ENCODE data around the gene GRAMD2A.

Gene GRAMD2A

GRCh38 chr15:72146934-72147333 is 50.7 kb downstream of the GRAMD2A start:
- DNase-seq = no peak
- TF ChIP-seq, protein P1, sequence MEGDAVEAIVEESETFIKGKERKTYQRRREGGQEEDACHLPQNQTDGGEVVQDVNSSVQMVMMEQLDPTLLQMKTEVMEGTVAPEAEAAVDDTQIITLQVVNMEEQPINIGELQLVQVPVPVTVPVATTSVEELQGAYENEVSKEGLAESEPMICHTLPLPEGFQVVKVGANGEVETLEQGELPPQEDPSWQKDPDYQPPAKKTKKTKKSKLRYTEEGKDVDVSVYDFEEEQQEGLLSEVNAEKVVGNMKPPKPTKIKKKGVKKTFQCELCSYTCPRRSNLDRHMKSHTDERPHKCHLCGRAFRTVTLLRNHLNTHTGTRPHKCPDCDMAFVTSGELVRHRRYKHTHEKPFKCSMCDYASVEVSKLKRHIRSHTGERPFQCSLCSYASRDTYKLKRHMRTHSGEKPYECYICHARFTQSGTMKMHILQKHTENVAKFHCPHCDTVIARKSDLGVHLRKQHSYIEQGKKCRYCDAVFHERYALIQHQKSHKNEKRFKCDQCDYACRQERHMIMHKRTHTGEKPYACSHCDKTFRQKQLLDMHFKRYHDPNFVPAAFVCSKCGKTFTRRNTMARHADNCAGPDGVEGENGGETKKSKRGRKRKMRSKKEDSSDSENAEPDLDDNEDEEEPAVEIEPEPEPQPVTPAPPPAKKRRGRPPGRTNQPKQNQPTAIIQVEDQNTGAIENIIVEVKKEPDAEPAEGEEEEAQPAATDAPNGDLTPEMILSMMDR (IDR thresholded peaks at IDR 0.05; ENCODE audit: low read depth, low read length) = no peak
- no peaks in the 10 kb centered on the region for H3K36me3 ChIP-seq

GRCh38 chr15:72146221-72146620 is 51.4 kb downstream of the GRAMD2A start:
- TF ChIP-seq, protein P1 (IDR thresholded peaks at IDR 0.05; ENCODE audit: low read depth, low read length) = no peak
- no peaks in the 10 kb centered on the region for H3K9me3 ChIP-seq
- no peak overlapping the region for H3K4me3 ChIP-seq (ENCODE audit: low read depth, low read length)
- no peaks in the 10 kb centered on the region for H3K36me3 ChIP-seq
- no peaks in the 10 kb centered on the region; the same call in 1 of the 2 replicates for H3K4me1 ChIP-seq
- DNase-seq = no peak
- H3K27me3 ChIP-seq = no peaks in the 10 kb centered on the region

More at GRCh38 chr15:72146934-72147333, 50.7 kb downstream of the GRAMD2A start:
- no peak overlapping the region for H3K4me3 ChIP-seq (ENCODE audit: low read depth, low read length)
- H3K4me1 ChIP-seq = no peaks in the 10 kb centered on the region
- no peaks in the 10 kb centered on the region for H3K27me3 ChIP-seq
- no peaks in the 10 kb centered on the region for H3K9me3 ChIP-seq

DNA sequence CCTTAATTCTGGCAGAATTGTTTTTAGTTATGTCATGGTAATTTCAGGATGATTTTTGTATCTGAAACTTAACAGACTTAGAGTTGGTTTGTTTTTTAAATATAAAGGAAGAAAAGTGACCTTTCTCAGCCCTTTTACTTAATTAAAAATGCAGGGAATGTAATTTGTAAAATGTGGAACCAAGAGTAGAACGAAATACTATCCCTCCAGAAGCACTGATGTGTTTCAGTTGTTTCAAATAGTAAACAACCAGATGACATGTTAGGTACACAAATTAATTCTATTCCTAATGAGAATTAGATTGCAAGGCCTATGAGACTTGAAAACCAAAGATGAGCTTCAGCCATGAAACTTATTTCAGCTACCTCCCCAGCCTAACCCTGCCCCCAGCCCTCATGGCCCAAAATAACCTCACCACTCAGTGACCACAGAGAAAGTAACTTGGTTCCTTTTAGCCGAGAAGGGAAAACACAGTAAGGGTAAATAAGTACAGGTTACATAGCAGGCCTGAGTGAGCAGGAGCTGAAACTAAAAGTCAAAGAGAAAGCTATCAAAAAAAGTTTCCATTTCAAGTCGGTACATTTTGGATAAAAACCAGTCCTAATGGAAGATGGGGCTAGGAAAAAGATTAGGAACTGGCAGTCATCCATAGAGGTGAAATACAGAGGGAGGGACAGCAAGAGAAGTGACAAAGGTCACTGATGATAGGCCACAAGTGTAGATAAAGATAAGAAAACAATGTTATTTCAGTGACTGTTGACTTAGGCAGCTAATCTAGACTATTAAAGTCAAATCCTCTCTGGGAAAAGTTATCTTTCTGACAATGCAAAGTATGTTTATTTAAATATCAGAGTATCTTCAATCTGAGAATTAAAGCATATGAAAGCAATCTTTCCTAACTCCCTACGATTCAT is 56.2 kb downstream of the GRAMD2A start:
- TF ChIP-seq, protein P1 (IDR thresholded peaks at IDR 0.05; ENCODE audit: low read depth, low read length) = no peak
- Histone ChIP-seq H3K9me3 (no peaks in the 10 kb centered on the region), H3K27me3 (no peaks in the 10 kb centered on the region), H3K36me3 (no peaks in the 10 kb centered on the region), H3K4me1 (peaks cover 4% of the 10 kb centered on the region), H3K4me3 (ENCODE audit: low read depth, low read length) (no peak overlapping the region)
- DNase-seq = no peak

GRCh38 chr15:72140088-72140487 is 57.5 kb downstream of the GRAMD2A start:
- no peaks in the 10 kb centered on the region for H3K9me3 ChIP-seq
- peaks cover 4% of the 10 kb centered on the region for H3K4me1 ChIP-seq
- H3K27me3 ChIP-seq = no peaks in the 10 kb centered on the region
- H3K36me3 ChIP-seq = no peaks in the 10 kb centered on the region
- TF ChIP-seq, protein P1 (IDR thresholded peaks at IDR 0.05; ENCODE audit: low read depth, low read length) = no peak
- DNase-seq = no peak
- H3K4me3 ChIP-seq (ENCODE audit: low read depth, low read length) = no peak overlapping the region

GRCh38 chr15:72139667-72140066 is 57.9 kb downstream of the GRAMD2A start:
- no peaks in the 10 kb centered on the region for H3K27me3 ChIP-seq
- H3K9me3 ChIP-seq = no peaks in the 10 kb centered on the region
- no peak overlapping the region for H3K4me3 ChIP-seq (ENCODE audit: low read depth, low read length)
- H3K4me1 ChIP-seq = peaks cover 4% of the 10 kb centered on the region
- TF ChIP-seq, protein P1 (IDR thresholded peaks at IDR 0.05; ENCODE audit: low read depth, low read length) = no peak
- no peaks in the 10 kb centered on the region for H3K36me3 ChIP-seq
- no peak for DNase-seq

Data from BE2C (cell line).